Gastroesophageal sphincter (tissue), 3 donors: Measurements from ENCODE around the gene RNF141.

Source experiments
- EP300 ChIP-seq: sonication (generic); formaldehyde crosslinking; IDR thresholded peaks from one replicate; pipeline ENCODE4 v1.6.1; 2017; ENCODE audit warnings: antibody characterized with exemption, mild to moderate bottlenecking
- TF ChIP-seq, protein P1 (sequence below), 4 experiments: fragments of 200-600 bp in 2 of 4; fragments of 450-650 bp in 2 of 4; sonication (generic) in 1 of 4; IDR thresholded peaks; one replicate each; pipeline ENCODE4 v1.5.1; 2017 to 2019; ENCODE audit warnings: antibody characterized with exemption in 4 of 4, mild to moderate bottlenecking in 2 of 4, moderate library complexity in 2 of 4

DNA sequence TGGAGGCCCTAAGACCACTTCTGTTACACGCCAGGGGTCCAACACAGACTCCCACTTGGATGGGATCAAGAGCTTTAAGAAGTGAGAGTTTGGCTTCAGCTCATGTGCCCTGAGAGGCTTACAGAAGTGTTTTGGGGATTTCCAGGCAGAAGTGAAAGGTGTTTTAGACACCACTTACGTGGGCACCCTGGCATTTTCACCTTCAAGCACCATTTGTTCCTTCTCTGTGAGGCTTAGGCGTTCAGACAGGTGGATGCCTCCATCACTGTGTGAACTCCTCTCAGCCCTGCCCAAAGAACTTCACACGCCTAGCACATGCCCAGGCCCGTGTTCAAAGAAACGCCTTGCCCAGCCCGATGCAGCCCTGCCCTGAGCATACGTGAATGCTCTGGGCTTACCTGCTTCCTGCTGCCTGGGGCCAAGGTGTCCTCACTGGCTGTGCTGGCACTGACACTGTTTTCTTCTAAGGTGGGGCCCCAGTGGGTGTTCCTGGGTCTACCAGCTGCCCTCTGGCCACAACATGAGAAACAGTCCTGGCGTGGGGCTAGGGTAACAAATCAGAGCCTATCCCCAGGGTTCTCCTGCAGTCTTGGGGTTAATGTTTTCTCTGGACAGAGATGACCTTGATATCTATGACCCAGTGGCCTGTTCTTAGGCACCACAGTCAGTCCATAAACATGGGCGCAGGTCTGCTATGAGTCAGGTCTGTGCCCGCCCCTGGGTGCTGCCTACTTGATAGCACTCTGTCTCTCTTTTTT lies 51.9 kb downstream of the RNF141 start:
- no peak for TF ChIP-seq EP300
- TF ChIP-seq, protein P1, sequence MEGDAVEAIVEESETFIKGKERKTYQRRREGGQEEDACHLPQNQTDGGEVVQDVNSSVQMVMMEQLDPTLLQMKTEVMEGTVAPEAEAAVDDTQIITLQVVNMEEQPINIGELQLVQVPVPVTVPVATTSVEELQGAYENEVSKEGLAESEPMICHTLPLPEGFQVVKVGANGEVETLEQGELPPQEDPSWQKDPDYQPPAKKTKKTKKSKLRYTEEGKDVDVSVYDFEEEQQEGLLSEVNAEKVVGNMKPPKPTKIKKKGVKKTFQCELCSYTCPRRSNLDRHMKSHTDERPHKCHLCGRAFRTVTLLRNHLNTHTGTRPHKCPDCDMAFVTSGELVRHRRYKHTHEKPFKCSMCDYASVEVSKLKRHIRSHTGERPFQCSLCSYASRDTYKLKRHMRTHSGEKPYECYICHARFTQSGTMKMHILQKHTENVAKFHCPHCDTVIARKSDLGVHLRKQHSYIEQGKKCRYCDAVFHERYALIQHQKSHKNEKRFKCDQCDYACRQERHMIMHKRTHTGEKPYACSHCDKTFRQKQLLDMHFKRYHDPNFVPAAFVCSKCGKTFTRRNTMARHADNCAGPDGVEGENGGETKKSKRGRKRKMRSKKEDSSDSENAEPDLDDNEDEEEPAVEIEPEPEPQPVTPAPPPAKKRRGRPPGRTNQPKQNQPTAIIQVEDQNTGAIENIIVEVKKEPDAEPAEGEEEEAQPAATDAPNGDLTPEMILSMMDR (IDR thresholded peaks at IDR 0.05) = no peak
